Renal cortex interstitium (tissue), 11 donors: ENCODE results near the gene FANCC. TPM values are rescaled to one million over a fixed set of nuclear protein-coding genes. Genes with fewer than 3 reads are reported as not detected.
A peak's percentile ranks its signal among the peaks of the same experiment; 100 is the strongest.

ENCODE experiments used
- DNase-seq, 11 donors: peaks; one replicate each; pipeline ENCODE4 v3.0.0-alpha.2; 2013; ENCODE audit warnings: low read depth in 9 of 11, low spot score in 4 of 11; ENCODE audit errors: extremely low read depth in 1 of 11
- polyA plus RNA-seq, 3 donors: library from polyadenylated mRNA; unstranded; fragments of 120-200 nt; gene quantifications; one replicate each; pipeline ENCODE4 v1.2.1, GENCODE V29; 2013; ENCODE audit not compliant: insufficient read length in 3 of 3

Gene FANCC
- polyA plus RNA-seq, 3 donors, result 21.4 to 24.4 (median 23.9) TPM

DNA sequence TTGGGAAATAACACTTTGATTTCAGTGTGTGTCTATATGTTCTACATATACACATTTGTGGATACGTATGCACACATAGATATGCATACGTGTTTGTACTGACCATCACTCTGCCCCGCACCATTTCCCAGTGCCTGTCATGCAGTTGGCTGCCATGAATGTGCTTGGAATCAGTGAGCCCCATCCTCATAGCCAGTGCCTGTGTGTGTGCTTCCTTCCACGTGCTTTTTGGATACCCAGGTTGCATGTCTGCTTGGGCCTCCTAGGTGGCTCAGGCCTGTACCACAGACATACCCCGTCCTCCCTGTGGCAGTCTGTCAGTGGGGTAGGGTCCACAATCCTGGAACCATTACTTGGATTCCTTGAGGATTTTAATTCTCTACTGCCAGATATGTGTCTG, 243.6 kb downstream of the FANCC start:
- DNase-seq, result no peak

DNA sequence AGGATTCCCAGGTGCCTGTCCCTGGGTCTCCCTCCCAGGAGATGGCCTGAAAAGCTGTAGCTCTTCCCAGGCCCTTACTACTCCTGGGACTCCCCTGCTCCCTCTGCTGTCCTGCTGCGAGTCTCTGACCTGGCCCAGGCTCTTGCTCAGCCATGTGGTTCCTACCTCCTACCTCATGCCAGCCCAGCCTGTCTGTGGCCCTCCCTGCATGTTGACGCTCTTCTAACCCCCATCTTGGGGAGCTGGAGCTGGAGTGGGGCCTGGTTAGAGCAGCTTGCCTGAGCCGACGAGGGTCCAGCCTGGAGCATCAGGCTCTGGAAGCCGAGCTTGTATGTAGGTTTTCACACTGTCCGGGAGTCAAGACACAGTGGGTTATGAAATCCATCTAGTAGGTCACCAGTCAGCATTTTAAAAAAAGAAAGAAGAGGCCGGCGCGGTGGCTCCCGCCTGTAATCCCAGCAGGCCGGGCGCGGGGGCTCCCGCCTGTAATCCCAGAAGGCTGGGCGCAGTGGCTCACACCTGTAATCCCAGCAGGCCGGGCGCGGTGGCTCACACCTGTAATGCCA, 244.4 kb downstream of the FANCC start:
- no peak for DNase-seq

DNA sequence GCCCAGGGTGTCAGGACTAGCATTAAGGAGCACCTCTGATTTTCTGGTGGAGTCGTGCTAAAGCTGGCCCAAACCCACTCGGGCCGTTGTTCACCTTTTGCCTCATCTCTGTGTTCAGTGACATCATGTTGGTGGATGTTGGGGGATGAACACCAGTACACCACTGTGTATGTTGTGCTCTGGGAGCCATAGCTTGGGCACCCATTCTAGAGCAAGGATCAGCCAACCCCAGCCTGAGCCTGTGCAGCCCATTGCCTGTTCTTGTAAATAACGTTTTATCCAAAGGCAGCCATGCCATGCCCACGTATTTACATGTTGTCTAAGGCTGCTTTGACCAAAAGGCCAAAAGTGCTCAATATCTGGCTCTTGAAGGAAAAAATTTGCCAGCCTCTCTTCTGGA, 245.6 kb downstream of the FANCC start:
- DNase-seq, result no peak

DNA sequence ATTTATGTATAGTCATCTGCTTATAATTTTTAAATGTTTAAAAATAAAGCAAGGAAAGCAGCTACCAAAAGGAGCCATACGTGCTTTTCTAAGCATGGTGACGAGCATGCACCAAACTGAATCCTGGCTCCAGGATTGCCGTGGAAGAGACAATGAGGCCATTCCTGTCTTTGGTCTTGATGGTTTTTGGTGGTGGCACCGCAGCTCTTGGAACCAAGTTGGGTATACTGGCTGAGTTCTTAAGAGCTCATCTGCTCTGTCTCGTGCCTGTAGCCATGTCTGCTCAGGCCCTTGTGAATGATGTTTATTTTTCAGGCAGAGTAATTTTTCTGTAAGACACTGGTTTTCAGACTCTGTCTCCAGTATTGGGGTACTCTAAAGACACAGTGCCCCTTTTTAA, 246.1 kb downstream of the FANCC start:
- DNase-seq, result no peak

DNA sequence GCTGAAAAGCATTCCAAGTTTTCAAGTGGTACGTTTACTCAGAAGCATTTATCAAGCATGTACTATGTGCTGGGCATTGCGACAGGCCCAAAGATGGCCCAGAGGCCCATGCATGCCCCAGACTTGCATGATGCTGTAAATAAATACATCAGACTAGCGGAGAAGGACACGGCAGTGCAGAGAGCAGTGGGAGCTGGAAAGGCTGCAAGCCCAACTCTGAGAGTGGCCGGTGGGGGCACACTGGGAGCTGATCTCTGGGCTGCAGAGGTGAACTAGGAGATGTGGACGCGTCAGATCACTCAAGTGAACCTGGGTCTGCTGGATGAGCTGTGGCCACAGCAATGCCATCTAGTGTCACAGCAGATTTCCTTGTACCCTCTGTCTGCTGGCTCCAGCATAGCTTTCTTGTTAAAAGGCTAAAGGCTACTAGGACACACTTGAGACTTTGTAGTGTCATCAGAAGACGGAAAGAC, 246.9 kb downstream of the FANCC start:
- no peak for DNase-seq

DNA sequence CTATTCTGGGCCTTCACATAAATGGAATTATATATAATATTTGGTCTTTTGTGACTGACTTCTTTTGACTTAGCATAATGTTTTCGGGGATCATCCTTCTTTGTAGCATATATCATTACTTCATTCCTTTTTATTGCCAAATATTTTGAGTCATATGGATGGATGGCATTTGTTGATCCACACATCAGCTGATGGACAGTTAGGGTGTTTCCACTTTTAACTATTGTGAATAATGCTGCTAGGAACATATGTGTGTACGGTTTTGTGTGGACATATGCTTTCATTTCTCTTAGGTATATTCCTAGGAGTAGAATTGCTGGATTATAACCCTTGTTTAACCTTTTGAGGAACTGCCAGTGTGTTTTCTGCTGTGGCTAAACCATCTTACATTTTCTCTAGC, 249.6 kb downstream of the FANCC start:
- no peak for DNase-seq

DNA sequence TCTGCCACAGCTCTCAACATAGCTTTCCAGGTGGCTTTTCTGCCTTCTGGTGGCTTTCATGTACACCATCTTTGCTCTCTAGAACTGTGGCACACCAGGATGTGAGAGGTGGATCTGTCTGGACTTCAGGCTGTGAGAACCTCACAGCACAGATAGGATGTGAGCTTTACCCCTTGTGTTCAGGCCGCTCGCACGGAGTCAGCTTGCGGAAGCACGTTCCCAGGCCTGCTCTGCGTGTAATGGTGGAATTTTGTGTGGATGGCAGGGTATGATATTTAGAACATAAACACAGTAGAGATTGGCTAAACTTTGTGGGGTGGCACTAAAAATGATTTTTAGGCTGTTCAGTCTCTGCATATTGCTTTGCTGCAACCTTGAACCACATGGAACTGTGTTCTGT, 250.5 kb downstream of the FANCC start:
- DNase-seq, result no peak

DNA sequence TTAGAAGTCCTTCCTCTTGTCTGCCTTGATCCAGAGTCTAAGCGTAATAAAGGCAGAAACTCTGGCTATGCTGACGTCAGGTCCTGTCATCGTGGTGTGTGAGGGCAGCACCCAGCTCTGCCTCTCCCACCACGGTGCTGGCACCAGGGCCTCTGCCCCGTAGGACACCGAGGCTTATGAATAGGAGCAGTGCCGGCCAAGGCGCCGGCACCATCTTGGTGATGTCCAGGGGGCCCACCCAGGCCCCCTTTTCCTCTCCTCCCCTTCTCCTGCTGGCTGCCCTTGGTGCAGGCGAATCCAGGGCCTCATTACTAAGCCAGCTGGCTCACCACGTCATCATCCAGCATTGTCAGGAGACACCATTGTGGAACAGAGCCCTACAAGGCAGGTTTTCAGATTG, 252.3 kb downstream of the FANCC start:
- DNase-seq, result no peak

DNA sequence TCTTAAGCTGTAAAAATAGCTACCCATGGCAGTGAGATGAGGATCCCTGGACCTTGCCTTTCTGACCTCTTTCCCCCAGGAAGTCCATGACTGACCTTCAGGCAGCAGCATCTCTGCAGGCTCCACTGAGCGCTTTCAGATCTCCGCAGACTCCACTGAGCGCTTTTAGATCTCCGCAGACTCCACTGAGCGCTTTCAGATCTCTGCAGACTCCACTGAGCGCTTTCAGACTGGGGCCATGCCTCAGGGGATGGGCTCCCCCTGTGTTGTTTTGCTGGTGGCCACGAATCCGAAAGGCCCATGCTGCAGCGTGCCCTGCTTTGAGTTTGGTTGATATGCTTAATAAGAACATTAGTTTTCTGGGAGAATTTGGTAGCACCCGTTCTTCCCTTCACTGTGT, 254.2 kb downstream of the FANCC start:
- no peak for DNase-seq

DNA sequence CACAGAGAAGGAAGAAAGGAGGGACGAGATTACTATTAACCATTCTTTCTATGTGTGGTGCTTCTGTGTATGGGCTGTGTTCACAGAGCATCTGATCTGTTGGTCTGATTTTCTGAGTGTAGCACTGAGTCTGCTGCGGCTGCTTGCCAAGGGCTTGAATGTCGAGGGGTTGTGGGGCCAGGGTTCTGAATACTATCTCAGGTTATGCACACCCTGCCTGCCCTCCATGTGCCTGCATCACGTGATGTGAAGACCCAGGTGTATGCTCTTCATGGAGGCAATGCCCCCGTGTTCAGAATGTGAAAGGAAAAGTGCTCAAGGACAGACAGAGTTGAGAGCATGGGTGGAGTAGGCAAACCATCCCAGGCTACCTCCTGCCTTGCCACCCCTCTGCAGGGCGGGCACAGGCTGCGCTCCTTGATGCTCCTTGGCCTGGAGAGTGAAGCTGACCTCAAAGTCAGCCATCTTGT, 254.9 kb downstream of the FANCC start:
- no peak for DNase-seq

DNA sequence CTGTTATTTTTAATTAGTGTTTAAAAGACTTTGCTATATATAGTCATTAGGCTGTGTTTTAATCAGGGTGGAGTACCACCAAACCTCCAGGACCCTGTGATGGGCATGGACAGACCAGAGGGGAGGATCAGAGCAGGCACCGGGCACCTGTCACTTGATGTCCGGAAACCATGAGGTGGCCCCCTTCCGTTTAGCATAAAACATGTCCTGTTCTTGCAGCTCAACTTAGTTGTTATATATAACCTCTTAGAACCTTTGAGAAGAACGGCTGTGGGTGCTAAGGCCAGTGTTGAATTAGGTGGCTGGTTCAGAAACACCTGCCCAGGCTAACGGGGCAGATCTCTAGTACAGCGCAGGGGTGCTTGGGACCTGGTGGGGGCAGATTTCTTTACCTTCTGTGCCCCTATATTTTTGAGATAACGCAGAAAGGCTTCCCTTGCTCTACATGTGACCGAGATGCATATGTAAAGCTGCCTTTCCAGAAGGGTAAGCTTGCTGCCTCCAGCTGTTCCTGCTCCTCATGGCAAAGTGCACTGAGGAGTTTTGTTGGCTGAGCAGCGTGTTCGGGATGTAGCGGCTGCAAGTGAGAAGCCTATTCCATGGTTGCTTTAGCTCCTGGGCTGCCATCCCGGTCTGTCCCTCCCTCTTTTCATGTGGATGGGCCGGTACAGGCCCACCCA, 255.5 kb downstream of the FANCC start:
- DNase-seq, result no peak

DNA sequence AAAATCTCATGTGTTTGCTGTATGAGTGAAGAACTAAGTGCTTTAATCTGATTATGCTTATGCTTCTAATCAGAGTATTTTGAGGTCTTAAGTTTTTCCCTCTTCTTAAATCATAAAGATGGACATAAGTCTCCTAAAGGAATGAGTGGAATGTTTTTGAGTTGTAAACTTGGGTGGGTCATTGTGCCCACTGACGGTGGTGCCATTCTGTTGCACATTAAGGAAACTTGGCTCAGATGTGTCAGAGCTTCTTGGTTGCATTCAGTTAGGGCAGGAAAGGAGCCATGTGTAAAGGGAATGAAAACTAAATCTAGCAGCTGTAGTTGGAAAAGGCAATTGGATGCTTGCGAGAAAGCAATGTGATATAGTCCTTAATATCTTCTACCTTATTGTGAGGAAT, 256.6 kb downstream of the FANCC start:
- no peak for DNase-seq

DNA sequence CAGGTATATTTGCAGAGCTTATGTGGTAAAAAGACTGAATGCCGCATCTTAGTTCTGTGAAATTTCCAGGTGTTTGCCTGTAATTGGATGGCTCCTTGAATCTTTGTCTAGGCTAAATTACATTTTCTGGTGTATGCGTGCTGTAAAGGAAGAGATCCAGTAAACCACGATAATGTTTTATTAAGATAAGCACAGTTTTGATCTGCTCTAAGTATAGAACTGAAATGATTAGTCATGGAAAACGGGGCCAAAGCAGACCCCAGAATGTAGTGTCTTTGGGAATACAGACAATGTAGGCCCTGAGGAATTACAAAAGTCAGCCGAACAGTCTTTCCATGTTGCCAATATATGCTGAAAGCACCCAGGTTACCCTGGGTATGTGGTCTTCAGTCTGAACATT, 257.3 kb downstream of the FANCC start:
- no peak for DNase-seq

DNA sequence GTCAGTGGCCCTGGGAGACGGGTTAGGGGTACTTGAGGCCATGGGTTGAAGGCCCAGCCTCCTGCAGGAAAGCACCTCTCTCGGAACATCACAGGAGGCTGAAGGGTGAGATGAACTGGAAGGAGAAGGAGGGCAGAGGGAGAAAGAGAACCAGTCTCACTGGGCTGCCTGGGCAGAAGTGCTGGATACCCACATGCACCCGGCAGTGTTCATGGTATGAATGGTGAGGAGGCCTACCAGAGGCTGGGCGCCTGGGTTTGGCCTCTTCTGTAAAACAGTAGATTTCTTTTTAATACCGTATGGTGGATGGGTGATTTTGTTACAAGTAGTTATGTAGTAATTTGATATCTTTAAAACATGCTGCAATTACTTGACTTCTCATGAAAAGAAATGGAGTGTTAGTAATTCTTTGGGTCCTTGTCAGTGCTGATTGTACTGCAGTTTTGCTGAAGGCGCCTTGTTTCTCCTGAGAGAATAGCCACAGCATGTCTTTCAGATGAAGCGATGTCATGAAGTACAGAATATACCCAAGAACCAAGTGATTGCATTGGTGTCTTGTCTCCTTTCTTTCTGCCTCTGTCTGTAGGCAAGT, 258.6 kb downstream of the FANCC start:
- DNase-seq, result no peak

DNA sequence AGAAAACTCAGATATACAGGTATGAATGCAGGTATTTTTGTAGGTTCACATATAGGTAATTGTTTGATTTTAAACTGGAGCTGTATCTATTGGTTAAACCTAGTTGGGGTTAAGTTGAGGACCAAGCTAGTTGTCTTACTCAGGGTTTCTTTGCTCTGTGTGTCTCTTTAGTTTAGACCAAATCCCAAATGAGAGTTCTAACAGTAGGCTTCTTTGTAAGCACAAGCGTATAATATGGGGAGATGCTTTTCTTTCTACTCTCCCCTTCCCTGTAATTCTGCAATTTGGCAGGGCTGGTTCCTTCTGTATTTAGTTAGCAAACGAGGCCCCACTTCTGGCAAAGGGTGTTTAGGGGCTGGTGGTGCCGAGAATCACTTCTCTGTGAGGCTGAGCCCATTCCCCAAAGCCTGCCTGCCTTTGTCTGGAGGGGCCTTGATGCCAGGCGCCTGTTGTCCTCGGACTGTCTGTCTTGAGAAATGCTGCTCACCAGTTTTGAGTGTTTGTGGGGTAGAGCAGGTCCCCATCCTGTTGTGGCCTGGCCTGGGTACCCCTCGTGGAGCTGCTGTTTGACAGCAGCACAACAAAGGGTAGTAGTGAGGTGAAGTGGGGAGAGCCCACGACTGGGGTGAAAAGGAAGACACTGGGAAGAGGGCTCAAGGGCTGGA, 259.3 kb downstream of the FANCC start:
- no peak for DNase-seq

DNA sequence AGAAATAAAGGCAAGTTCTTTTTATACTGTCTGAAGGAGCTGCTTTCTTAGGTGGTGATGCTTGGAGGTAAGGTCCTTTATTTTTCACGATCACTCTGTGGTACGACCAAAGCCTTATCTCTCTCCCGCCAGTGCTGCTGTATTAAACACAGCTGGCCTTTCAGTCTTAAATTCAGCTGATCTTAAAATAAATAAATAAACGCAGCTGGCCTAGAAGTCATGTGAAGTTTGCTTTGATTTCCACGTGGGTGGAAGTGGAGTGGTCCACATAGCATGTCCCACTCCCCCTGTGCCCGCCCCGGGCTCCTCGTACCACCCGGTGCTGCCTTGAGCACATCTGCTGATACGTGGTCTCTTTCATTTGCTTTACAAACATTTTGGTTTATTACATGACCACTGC, 260.4 kb downstream of the FANCC start:
- DNase-seq, result no peak

DNA sequence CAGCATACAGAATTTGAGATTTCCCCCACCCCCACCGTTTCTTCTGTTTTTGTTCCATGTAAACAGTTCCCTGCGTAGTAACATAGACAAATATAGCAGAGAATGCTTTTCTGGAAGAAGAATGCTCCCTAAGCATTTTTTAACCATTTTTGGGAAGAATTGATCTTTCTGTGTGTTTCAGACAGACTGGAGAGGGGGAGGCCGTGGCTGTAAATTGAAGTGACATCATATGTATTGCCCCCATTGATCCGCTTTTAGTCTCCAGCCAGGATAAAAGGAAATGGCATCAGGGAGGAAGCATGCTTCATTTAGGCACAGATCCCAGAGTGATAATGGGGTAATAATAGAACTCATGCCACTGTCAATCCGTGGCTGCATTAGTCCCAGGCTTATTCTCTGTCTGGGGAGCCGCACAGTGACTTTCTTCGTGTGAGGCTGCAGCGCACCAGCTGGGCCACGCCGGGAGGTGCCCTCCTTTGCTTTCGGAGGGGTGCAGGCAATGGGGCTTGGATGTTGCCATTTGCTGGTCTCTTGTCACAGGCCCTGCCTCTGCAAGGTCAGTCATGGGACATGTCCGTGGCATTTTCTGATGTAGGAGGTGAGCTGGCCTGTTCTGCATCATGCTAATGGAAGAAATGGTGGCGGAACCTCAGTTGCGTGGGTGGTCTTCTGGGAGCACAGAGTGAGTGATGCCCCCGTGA, 261.5 kb downstream of the FANCC start:
- peak in 6 of 11 donors; percentile 51 to 75 (median 64) for DNase-seq

DNA sequence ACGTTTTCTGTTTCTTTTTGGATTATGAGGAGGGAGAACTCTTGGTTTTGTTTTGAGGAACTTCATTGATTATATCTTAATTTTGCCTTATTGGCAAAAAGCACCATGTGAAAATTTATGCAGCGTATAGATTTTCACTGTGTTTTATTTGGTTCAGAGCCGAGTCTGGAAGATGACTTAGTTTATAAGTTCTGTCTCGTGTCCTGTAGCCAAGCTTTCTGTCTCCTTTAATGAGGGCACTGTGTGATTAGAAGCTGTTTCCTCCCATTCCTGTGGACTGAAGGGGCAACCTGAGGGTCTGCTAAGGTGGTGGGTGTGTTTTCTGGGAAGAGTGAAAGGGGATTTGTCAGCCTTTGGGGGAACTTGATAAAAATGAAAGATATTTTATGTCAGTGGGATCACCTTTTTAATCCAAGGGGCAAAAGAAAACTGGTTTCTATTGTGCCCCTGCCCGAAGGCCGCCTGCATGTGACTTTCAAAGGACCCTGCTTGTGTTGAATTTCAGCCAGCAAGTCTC, 262.1 kb downstream of the FANCC start:
- DNase-seq, result no peak
